Measurements from ENCODE around the gene STK10.

GRCh38 chr5:172209714-172210113, 21.7 kb upstream of the STK10 start:
- TF ChIP-seq NR2F2 (IDR thresholded peaks at IDR 0.05) (no peak), CTCF (IDR thresholded peaks at IDR 0.05; ENCODE audit: low read depth, low read length, missing input control) (no peak), RAD21 (IDR thresholded peaks at IDR 0.05) (no peak), SP1 (IDR thresholded peaks at IDR 0.05) (no peak), MAX (IDR thresholded peaks at IDR 0.05) (no peak), GABPA (IDR thresholded peaks at IDR 0.05 in 1 of 2, conservative IDR thresholded peaks at IDR 0.05 in 1 of 2) (no peak), REST (IDR thresholded peaks at IDR 0.05) (no peak), YY1 (IDR thresholded peaks at IDR 0.05) (no peak), RXRA (IDR thresholded peaks at IDR 0.05) (no peak)
